ENCODE measurements around the gene PPP3R2. TPM values are rescaled to one million over a fixed set of nuclear protein-coding genes. Genes with fewer than 3 reads are reported as not detected.

Gene PPP3R2
- total RNA-seq, 1 donor from 2014 or later = not detected

DNA sequence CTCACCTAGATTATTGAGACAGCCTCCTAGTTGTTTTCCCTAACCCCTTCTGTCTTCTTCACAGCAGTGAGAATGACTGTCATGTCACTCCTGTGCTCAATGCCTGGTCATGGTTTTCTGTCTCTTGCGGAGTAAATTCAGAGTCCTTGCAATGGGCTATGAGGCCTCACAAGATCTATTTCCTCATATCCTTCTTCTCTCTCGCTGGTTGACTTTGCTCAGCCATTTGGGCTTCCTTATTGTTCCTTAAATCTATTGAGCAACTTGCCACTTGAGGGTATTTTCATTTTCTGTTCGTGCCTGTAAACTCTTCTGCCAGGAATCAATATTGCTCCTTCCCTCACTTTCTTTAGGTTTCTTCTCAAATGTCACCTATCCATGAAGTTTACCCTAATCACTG is 9.0 kb downstream of the PPP3R2 start:
- H3K27me3 Mint-ChIP-seq (ENCODE audit: insufficient read depth, low read depth) = no peaks in the 10 kb centered on the region
- H3K9me3 Mint-ChIP-seq = no peaks in the 10 kb centered on the region
- TF ChIP-seq EZH2phosphoT487 (IDR thresholded peaks at IDR 0.05) (no peak), EZH2 (IDR thresholded peaks at IDR 0.05) (no peak)
- TF ChIP-seq, protein P1, sequence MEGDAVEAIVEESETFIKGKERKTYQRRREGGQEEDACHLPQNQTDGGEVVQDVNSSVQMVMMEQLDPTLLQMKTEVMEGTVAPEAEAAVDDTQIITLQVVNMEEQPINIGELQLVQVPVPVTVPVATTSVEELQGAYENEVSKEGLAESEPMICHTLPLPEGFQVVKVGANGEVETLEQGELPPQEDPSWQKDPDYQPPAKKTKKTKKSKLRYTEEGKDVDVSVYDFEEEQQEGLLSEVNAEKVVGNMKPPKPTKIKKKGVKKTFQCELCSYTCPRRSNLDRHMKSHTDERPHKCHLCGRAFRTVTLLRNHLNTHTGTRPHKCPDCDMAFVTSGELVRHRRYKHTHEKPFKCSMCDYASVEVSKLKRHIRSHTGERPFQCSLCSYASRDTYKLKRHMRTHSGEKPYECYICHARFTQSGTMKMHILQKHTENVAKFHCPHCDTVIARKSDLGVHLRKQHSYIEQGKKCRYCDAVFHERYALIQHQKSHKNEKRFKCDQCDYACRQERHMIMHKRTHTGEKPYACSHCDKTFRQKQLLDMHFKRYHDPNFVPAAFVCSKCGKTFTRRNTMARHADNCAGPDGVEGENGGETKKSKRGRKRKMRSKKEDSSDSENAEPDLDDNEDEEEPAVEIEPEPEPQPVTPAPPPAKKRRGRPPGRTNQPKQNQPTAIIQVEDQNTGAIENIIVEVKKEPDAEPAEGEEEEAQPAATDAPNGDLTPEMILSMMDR (IDR thresholded peaks at IDR 0.05) = no peak
- Histone ChIP-seq H3K27me3 (no peaks in the 10 kb centered on the region), H3K27ac (no peak overlapping the region), H2AFZ (replicated peaks) (no peak overlapping the region), H3K36me3 (no peaks in the 10 kb centered on the region), H3K4me3 (no peak overlapping the region), H3K9ac (no peak overlapping the region), H3K4me1 (no peaks in the 10 kb centered on the region), H4K20me1 (ENCODE audit: low read depth) (no peaks in the 10 kb centered on the region), H3K4me2 (no peak overlapping the region), H3K9me3 (ENCODE audit: low read depth) (no peaks in the 10 kb centered on the region), H3K79me2 (ENCODE audit: low read depth) (no peaks in the 10 kb centered on the region), H3F3A (ENCODE audit: low read depth) (no peaks in the 10 kb centered on the region)
- no peak overlapping the region for H3K27ac Mint-ChIP-seq
- no peaks in the 10 kb centered on the region for H3K4me1 Mint-ChIP-seq
- H3K4me3 Mint-ChIP-seq = no peak overlapping the region
- H3K36me3 Mint-ChIP-seq = no peaks in the 10 kb centered on the region
- DNase-seq (ENCODE audit: low spot score) = no peak

DNA sequence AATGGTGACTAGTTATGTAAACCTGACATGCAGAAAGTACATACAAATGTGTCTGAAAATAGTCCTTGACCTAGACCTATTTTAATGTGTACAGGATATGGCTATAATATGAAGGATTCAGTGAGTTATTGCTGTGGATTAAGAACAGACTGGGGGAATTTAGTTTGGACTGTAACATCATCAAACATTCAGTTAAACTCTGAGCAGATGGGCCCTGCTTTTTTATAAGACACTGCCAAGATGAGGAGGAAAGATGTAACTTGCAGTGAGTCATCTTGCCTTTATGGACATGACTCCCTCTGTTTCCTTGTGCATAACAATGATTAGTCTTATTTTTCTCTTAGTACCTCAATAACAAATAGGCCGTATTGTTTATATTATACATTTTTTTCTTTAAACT is 12.2 kb downstream of the PPP3R2 start:
- TF ChIP-seq EZH2phosphoT487 (IDR thresholded peaks at IDR 0.05) (no peak), EZH2 (IDR thresholded peaks at IDR 0.05) (no peak)
- TF ChIP-seq, protein P1 (IDR thresholded peaks at IDR 0.05) = no peak
- H3K27me3 Mint-ChIP-seq (ENCODE audit: insufficient read depth, low read depth) = peaks cover 3% of the 10 kb centered on the region
- H3K27ac ChIP-seq = no peak overlapping the region

DNA sequence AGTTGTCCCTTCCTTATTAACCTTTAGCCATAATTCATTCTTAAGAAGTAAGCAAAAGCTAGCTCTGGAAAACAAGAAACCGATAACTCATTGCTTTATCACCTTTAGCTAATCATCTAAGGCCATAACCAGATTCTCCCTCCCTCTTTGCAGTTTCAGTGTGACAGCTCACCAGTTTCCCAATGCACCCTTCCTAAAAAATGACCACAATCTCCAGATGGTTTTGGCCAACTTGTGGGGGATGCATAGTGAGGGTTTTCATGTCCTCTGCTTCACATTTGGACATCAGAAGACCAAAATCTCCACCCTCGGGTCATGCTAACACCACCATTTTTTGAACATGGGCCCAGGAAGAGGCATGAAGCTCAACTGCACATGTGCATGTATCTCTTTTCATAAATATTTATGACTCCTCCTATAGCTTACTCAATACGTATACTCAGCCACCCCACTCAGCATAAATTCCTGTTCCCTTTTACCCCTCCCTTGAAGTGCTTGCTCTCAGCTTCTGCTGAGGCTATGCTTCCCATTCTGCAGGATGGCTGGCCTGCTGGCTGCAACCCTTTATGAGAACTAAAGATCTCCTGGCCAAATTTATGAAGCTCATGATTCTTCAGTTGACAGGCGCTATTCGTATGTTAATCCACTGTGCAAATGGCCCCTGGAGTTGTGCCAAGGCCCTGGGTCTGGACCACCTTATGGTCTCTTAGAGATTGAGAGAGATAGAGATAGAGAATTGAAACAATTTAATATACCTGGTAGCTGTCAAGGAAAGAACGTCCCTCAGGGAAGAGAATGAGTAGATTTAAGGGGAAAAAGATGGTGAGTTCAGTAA is 14.8 kb downstream of the PPP3R2 start:
- no peak overlapping the region for H3K9ac ChIP-seq
- no peaks in the 10 kb centered on the region for H3K36me3 ChIP-seq
- H3K27ac ChIP-seq = no peak overlapping the region
- H4K20me1 ChIP-seq (ENCODE audit: low read depth) = no peaks in the 10 kb centered on the region
- no peak overlapping the region for H3K4me3 ChIP-seq
- no peak overlapping the region for H2AFZ ChIP-seq (replicated peaks)
- TF ChIP-seq EZH2 (IDR thresholded peaks at IDR 0.05) (no peak), EZH2phosphoT487 (IDR thresholded peaks at IDR 0.05) (no peak)
- TF ChIP-seq, protein P1 (IDR thresholded peaks at IDR 0.05) = no peak
- H3K4me1 Mint-ChIP-seq = peaks cover 13% of the 10 kb centered on the region
- no peaks in the 10 kb centered on the region for H3K9me3 Mint-ChIP-seq
- H3K27me3 Mint-ChIP-seq (ENCODE audit: insufficient read depth, low read depth) = peaks cover 3% of the 10 kb centered on the region
- no peak overlapping the region for H3K4me2 ChIP-seq
- no peaks in the 10 kb centered on the region for H3K79me2 ChIP-seq (ENCODE audit: low read depth)
- H3K36me3 Mint-ChIP-seq = no peaks in the 10 kb centered on the region
- H3K4me3 Mint-ChIP-seq = no peak overlapping the region
- H3K9me3 ChIP-seq (ENCODE audit: low read depth) = no peaks in the 10 kb centered on the region
- no peak for DNase-seq (ENCODE audit: low spot score)
- H3F3A ChIP-seq (ENCODE audit: low read depth) = no peaks in the 10 kb centered on the region
- H3K27ac Mint-ChIP-seq = no peak overlapping the region
- H3K4me1 ChIP-seq = peaks cover 4% of the 10 kb centered on the region
- no peaks in the 10 kb centered on the region for H3K27me3 ChIP-seq

More for the DNA sequence above, 12.2 kb downstream of the PPP3R2 start:
- Histone ChIP-seq H3K27me3 (no peaks in the 10 kb centered on the region), H3K4me1 (peaks cover 4% of the 10 kb centered on the region), H3K4me2 (no peak overlapping the region), H3K9me3 (ENCODE audit: low read depth) (no peaks in the 10 kb centered on the region), H3K79me2 (ENCODE audit: low read depth) (no peaks in the 10 kb centered on the region), H3K4me3 (no peak overlapping the region), H3K9ac (no peak overlapping the region), H3F3A (ENCODE audit: low read depth) (no peaks in the 10 kb centered on the region), H4K20me1 (ENCODE audit: low read depth) (no peaks in the 10 kb centered on the region), H3K36me3 (no peaks in the 10 kb centered on the region), H2AFZ (replicated peaks) (no peak overlapping the region)
- DNase-seq (ENCODE audit: low spot score) = no peak
- Mint-ChIP-seq H3K4me3 (no peak overlapping the region), H3K27ac (no peak overlapping the region), H3K4me1 (peaks cover 11% of the 10 kb centered on the region), H3K9me3 (no peaks in the 10 kb centered on the region), H3K36me3 (no peaks in the 10 kb centered on the region)
